Osteocyte (in vitro differentiated cells): ENCODE measurements around the gene PANK4. TPM values are rescaled to one million over a fixed set of nuclear protein-coding genes. Genes with fewer than 3 reads are reported as not detected.

Source experiments
- DNase-seq: peaks from one replicate; pipeline ENCODE4 v3.0.0; 2021; ENCODE audit warnings: mixed read lengths; ENCODE audit not compliant: unreplicated experiment; ENCODE audit errors: extremely low spot score
- H3K27ac Mint-ChIP-seq: one replicate; pipeline ENCODE4 v1.8.0; 2021; ENCODE audit warnings: mild to moderate bottlenecking, mixed read lengths; ENCODE audit not compliant: unreplicated experiment
- H3K27me3 Mint-ChIP-seq: one replicate; pipeline ENCODE4 v1.8.0; 2021; ENCODE audit warnings: mixed read lengths; ENCODE audit not compliant: unreplicated experiment
- H3K36me3 Mint-ChIP-seq: one replicate; pipeline ENCODE4 v1.8.0; 2021; ENCODE audit warnings: mixed read lengths; ENCODE audit not compliant: unreplicated experiment
- H3K4me1 Mint-ChIP-seq: one replicate; pipeline ENCODE4 v1.8.0; 2021; ENCODE audit warnings: mixed read lengths; ENCODE audit not compliant: unreplicated experiment
- H3K4me3 Mint-ChIP-seq: one replicate; pipeline ENCODE4 v1.8.0; 2021; ENCODE audit warnings: mild to moderate bottlenecking, moderate library complexity, mixed read lengths; ENCODE audit not compliant: unreplicated experiment
- H3K9me3 Mint-ChIP-seq: one replicate; pipeline ENCODE4 v1.8.0; 2021; ENCODE audit warnings: mixed read lengths; ENCODE audit not compliant: unreplicated experiment
- total RNA-seq: library from RNA; stranded (reverse); gene quantifications from 2 replicates; pipeline ENCODE4 v1.2.1, GENCODE V29; 2021
- TF ChIP-seq, protein P1 (sequence below): fragments of 200-600 bp; sonication (generic); IDR thresholded peaks from 2 replicates; pipeline ENCODE4 v1.5.0; 2021; ENCODE audit warnings: antibody characterized with exemption, mild to moderate bottlenecking, moderate library complexity

Gene PANK4
- total RNA-seq, 1 donor from 2014 or later: 34.4 TPM

DNA sequence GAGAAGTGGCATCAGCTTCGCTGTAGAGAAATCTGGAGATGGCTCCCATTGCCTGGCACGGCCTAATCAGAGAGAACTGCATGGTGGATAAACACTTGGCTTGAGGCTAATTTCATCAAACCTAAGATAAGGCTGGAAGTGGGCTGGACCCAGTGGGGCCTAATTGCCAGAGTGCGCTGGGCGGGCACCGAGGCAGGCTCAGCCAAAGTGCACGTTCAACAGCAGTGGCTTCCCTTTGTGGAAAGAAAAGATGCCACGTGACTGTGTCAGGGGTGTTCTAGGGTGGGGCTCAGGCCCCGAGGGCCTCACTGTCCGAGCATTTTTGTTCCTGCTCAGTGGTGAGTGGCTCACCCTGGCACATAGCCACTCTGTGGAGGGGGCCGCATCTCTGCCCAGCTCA is 44.5 kb downstream of the PANK4 start:
- Mint-ChIP-seq H3K36me3 (no peaks in the 10 kb centered on the region), H3K9me3 (no peaks in the 10 kb centered on the region), H3K4me3 (no peak overlapping the region), H3K27me3 (no peaks in the 10 kb centered on the region), H3K27ac (no peak overlapping the region), H3K4me1 (peaks cover 5% of the 10 kb centered on the region)
- TF ChIP-seq, protein P1, sequence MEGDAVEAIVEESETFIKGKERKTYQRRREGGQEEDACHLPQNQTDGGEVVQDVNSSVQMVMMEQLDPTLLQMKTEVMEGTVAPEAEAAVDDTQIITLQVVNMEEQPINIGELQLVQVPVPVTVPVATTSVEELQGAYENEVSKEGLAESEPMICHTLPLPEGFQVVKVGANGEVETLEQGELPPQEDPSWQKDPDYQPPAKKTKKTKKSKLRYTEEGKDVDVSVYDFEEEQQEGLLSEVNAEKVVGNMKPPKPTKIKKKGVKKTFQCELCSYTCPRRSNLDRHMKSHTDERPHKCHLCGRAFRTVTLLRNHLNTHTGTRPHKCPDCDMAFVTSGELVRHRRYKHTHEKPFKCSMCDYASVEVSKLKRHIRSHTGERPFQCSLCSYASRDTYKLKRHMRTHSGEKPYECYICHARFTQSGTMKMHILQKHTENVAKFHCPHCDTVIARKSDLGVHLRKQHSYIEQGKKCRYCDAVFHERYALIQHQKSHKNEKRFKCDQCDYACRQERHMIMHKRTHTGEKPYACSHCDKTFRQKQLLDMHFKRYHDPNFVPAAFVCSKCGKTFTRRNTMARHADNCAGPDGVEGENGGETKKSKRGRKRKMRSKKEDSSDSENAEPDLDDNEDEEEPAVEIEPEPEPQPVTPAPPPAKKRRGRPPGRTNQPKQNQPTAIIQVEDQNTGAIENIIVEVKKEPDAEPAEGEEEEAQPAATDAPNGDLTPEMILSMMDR: no peak
- DNase-seq: no peak

DNA sequence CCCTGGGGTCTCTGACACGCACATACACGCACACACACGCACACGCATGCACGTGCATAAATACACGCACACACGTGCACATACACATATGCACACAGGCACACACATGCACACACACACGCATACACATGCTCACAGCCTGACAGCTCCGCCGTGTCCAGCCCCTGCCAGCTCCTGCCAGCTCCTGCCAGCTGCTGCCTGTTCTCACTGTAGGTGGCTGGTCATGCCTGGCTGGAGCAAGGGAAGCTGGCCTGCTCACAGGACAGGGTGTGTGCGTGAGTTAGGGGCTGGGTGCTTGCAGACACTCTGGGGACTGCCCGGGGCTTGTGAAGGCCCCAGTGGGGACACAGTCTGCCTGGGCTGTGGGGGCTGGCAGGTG is 45.4 kb downstream of the PANK4 start:
- no peak overlapping the region for H3K27ac Mint-ChIP-seq
- no peaks in the 10 kb centered on the region for H3K36me3 Mint-ChIP-seq
- peaks cover 5% of the 10 kb centered on the region for H3K4me1 Mint-ChIP-seq
- no peak for DNase-seq
- H3K27me3 Mint-ChIP-seq: no peaks in the 10 kb centered on the region
- TF ChIP-seq, protein P1: no peak
- H3K9me3 Mint-ChIP-seq: no peaks in the 10 kb centered on the region
- H3K4me3 Mint-ChIP-seq: no peak overlapping the region

DNA sequence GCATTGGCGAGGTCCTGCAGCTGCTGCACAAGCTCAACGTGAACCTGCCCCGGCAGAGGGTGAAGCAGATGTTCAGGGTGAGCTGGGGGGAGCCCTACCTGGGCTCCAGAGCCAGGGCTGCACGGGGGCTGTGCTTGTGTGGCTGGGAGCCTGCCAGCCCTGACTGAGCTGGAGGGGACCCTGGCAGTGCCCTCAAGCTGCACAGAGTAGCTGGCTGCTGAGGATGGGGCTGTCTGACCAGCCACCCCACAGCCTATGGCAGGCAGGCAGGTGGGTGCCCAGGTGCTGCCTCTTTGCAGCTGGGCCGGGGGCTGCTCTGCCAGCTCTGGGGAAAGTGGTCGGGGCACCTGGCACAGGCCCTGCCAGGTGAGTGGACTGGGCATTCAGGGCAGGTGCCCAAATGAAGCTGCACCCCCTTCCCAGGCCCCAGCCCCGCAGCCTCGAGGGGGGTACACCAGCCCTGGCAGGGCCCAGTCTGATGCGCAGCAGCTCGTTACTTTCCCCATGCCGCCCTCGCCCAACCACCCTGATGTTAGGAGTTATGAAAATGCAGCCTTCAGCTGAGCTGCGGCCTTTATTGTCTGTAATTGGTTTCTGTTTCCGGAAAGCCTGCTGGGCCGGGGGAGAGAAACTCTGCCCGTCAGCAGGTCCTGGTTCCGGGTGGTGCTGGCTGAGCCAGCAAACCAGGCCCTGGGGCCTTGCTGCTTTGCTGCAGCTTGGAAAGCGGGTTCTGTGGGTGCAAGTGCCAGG is 46.0 kb downstream of the PANK4 start:
- DNase-seq: no peak
- Mint-ChIP-seq H3K36me3 (no peaks in the 10 kb centered on the region), H3K27ac (no peak overlapping the region), H3K27me3 (no peaks in the 10 kb centered on the region), H3K4me3 (no peak overlapping the region), H3K4me1 (peaks cover 7% of the 10 kb centered on the region), H3K9me3 (no peaks in the 10 kb centered on the region)
- TF ChIP-seq, protein P1: no peak

DNA sequence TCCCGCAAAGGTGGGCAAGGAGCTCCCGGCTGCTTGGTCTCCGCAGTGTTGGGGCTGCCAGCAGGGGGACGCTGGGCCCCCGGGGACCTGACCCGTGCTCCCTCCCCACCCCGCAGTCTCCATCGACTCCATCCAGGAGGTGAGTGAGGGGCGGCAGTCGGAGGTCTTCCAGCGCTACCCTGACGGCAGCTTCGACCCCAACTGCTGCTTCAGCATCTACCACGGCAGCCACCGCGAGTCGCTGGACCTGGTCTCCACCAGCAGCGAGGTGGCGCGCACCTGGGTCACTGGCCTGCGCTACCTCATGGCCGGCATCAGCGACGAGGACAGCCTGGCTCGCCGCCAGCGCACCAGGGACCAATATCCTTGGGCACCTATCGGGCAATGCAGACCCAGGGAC is 46.8 kb downstream of the PANK4 start:
- H3K4me3 Mint-ChIP-seq: no peak overlapping the region
- no peaks in the 10 kb centered on the region for H3K36me3 Mint-ChIP-seq
- peaks cover 14% of the 10 kb centered on the region for H3K4me1 Mint-ChIP-seq

DNA sequence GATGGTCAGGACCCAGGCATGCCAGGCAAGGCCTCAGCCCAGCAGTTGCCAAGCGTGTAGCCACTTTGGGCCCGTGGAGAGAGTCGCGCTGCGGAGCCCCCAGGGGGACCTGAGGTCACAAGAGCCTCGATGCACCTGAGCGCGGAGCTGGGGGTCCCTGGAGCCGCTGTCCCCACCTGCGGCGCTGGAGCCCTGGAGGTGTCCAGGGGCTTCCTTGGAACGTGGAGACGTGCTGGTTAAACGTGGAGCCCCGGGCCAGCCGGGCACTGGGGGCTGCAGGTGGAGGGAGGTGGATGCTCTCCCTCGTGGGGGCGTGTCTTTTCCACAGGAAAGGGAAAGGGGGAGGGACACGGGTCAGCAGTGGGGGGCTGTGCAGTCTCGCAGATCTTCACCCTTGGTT is 47.2 kb downstream of the PANK4 start:
- no peak overlapping the region for H3K4me3 Mint-ChIP-seq
- no peaks in the 10 kb centered on the region for H3K9me3 Mint-ChIP-seq
- no peaks in the 10 kb centered on the region for H3K36me3 Mint-ChIP-seq
- H3K27me3 Mint-ChIP-seq: no peaks in the 10 kb centered on the region
- no peak overlapping the region for H3K27ac Mint-ChIP-seq
- no peak for DNase-seq
- peaks cover 15% of the 10 kb centered on the region for H3K4me1 Mint-ChIP-seq
- TF ChIP-seq, protein P1: no peak

More for the DNA sequence above, 46.8 kb downstream of the PANK4 start:
- Mint-ChIP-seq H3K9me3 (no peaks in the 10 kb centered on the region), H3K27ac (no peak overlapping the region), H3K27me3 (no peaks in the 10 kb centered on the region)
- TF ChIP-seq, protein P1: no peak
- no peak for DNase-seq
